GM10266 (cell line): ENCODE results near the gene HOXA4.

ENCODE experiments used
- DNase-seq: peaks from one replicate; pipeline ENCODE4 v3.0.0; 2012; ENCODE audit errors: extremely low spot score
- TF ChIP-seq, protein P1 (sequence below): IDR thresholded peaks from 2 replicates; pipeline ENCODE4 v1.5.1; 2012; ENCODE audit warnings: mild to moderate bottlenecking, low read depth; ENCODE audit not compliant: control insufficient read depth, insufficient read depth; ENCODE audit errors: missing control alignments

Gene HOXA4

GRCh38 chr7:27141137-27141922 is 10.8 kb upstream of the HOXA4 start:
- no peak for DNase-seq
- TF ChIP-seq, protein P1, sequence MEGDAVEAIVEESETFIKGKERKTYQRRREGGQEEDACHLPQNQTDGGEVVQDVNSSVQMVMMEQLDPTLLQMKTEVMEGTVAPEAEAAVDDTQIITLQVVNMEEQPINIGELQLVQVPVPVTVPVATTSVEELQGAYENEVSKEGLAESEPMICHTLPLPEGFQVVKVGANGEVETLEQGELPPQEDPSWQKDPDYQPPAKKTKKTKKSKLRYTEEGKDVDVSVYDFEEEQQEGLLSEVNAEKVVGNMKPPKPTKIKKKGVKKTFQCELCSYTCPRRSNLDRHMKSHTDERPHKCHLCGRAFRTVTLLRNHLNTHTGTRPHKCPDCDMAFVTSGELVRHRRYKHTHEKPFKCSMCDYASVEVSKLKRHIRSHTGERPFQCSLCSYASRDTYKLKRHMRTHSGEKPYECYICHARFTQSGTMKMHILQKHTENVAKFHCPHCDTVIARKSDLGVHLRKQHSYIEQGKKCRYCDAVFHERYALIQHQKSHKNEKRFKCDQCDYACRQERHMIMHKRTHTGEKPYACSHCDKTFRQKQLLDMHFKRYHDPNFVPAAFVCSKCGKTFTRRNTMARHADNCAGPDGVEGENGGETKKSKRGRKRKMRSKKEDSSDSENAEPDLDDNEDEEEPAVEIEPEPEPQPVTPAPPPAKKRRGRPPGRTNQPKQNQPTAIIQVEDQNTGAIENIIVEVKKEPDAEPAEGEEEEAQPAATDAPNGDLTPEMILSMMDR: no peak

- TF ChIP-seq, protein P1: no peak
- DNase-seq: no peak
Observed at GRCh38 chr7:27140126-27140857, 9.7 kb upstream of the HOXA4 start.

DNA sequence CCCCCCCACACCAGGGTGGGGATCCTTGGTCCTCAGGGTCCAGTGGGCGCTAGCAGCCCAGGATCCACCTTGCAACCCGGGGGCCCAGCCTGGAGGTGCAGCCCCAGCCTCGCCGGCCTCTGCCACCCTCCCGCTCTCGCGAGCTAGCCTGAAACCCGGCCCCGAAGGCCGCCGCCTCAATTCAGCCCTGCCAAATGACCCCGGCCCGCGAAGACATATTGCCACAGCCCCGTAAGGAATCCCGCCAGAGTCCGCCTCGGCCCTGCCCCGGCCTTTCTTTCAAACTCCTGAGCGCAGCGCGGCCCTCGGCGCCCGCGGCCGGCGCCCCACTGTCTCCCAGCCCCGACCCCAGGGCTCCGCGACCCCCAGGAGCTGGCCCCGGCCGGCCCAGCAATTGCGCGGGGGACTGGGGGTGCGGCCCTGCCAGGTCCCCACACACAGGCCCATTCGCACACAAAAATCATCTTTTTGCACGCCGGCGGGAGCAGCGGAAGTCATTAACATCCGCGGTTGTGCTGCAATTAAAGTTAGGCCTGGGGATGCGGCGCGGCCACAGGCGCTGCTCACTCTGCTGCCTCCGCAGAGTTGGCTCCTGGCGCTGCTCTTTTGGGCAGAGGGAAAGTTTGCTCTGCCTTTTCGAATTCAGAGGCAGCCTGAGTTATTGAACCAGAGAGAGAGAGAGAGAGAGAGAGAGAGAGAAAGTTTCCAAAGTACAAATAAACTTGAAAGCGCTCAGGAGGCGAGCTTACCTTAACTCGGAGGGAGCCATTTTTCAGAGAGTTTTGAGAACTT is 9.0 kb upstream of the HOXA4 start:
- TF ChIP-seq, protein P1: no peak
- no peak for DNase-seq

DNA sequence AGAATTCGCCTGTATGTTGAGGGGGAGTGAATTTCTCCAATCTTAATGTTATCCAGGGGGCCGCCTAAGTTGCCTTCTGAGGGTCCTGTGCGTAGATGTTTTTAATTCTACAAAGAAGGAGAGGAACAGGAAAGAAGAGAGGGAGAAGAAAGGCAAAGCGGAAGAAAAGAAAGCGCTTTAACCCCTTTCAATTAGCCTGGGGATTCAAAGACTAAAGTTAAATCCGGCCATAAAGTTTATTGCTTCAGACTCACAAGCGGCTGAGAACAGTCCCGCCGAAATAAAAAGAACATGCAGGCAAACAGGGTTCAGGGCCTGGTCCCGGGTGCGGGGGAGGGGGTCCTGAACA is 8.4 kb upstream of the HOXA4 start:
- TF ChIP-seq, protein P1: no peak
- no peak for DNase-seq

DNA sequence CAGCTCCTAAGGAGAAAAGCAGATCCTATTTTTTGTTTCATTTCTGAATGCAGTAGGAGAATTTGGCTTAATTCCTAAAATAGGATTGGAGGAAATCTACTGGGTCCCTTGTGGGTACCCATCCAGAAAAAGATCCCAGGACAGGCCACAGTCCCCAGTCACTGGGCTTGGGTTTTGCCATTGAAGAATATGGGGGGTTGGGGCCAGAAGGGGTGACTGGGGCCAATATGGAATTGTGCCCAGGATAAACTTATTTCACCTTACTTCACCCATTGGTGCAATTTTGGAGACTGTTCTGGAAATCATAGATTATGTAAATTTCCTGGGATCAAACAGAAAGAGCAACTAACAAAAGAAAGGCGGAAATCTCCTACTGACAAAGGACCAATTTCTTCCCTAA is 7.9 kb upstream of the HOXA4 start:
- TF ChIP-seq, protein P1: no peak
- no peak for DNase-seq

- no peak for DNase-seq
- TF ChIP-seq, protein P1: no peak
Observed at GRCh38 chr7:27137640-27138315, 7.2 kb upstream of the HOXA4 start.
